DND-41 (cell line): ENCODE data around the gene RNF130.

ENCODE experiments used
- CTCF ChIP-seq: IDR thresholded peaks from 2 replicates; pipeline ENCODE4 v1.5.1; 2012; ENCODE audit warnings: borderline replicate concordance, low read length, moderate library complexity, mild to moderate bottlenecking; ENCODE audit not compliant: poor library complexity, severe bottlenecking; ENCODE audit errors: extremely low read depth
- EZH2 ChIP-seq: IDR thresholded peaks from 3 replicates; pipeline ENCODE4 v1.6.1; 2012; ENCODE audit warnings: borderline replicate concordance, low read depth, mild to moderate bottlenecking, moderate library complexity, low read length, inconsistent platforms; ENCODE audit not compliant: severe bottlenecking

GRCh38 chr5:180098526-180098925 lies 27.0 kb upstream of the RNF130 start:
- no peak for TF ChIP-seq CTCF
- TF ChIP-seq EZH2, result no peak
